HAP-1 (cell line): ENCODE data around the gene L1CAM.

Experiments
- DNase-seq, 2 experiments: peaks; one replicate each; pipeline ENCODE4 v3.0.0-alpha.2; 2016 to 2020; ENCODE audit warnings: low spot score in 2 of 2
- H3K27me3 ChIP-seq: fragments of 250-450 bp; sonication (Bioruptor Pico); 2 replicates; pipeline ENCODE4 v1.5.1; 2020; ENCODE audit warnings: low read depth, mild to moderate bottlenecking, moderate library complexity
- H3K36me3 ChIP-seq: fragments of 250-450 bp; sonication (Bioruptor Pico); replicated peaks from 2 replicates; pipeline ENCODE4 v1.5.1; 2020; ENCODE audit warnings: mild to moderate bottlenecking
- H3K4me1 ChIP-seq: fragments of 250-450 bp; sonication (Bioruptor Pico); 2 replicates; pipeline ENCODE4 v1.5.1; 2020; ENCODE audit warnings: mild to moderate bottlenecking
- H3K4me3 ChIP-seq: fragments of 250-450 bp; sonication (Bioruptor Pico); 2 replicates; pipeline ENCODE4 v1.5.1; 2020; ENCODE audit warnings: mild to moderate bottlenecking, moderate library complexity
- H3K9me3 ChIP-seq: fragments of 250-450 bp; sonication (Bioruptor Pico); 2 replicates; pipeline ENCODE4 v1.5.1; 2020; ENCODE audit warnings: mild to moderate bottlenecking, moderate library complexity
- in situ Hi-C: fragments of 300-500 bp; cut with MboI; formaldehyde crosslinking; loops from 3 replicates; pipeline ENCODE4 v1.14.3; 2020; ENCODE audit warnings: low sequenced_read_pairs, inconsistent platforms, mixed read lengths

Gene L1CAM

DNA sequence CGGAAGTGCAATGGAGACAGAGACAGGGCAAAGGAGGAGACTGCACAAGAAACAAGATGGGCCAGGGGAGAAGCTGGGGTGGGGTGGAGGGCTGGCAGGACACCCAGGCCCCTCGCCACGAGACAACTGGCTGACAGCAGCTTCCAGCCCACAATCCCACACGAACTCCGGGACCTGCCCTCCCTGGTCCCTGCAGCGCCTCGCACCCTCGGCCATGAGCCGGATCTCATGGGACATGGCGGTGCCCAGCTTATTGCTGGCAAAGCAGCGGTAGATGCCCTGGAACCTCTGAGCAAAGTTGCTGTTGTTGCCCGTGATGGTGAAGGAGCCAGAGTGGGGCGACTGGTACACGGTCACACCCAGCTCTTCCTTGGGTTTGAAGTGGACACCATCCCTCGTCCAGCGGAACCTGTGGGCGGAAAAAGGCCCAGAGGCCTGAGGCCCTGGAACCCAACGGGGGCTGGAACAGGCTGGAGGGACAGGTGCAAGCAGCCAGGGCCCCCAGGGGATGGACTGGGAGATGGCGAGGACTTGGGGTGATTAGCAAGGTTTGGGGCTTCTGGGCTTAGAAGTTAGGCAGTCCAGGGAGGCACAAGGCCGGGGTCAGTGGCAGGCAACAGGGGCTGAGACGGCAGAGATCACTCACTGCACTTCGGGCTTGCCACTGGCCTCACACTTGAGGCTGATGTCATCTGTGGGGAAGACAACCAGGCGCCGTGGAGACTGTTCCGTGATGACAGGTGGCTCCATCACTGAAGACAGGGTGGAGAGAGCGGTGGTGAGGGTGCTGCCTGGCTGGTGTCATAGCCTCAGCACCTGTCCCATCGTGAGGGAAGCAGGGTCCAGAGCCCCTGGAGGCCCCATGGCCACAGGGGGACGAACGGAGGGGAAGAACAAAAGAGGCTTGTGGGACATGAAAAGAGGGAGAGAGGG, 13.8 kb downstream of the L1CAM start:
- no peak overlapping the region for H3K4me3 ChIP-seq
- peak in 1 of 2 experiments; percentile 3 for DNase-seq
- no peaks in the 10 kb centered on the region for H3K36me3 ChIP-seq
- H3K27me3 ChIP-seq = no peaks in the 10 kb centered on the region
- H3K4me1 ChIP-seq = no peaks in the 10 kb centered on the region
- H3K9me3 ChIP-seq = no peaks in the 10 kb centered on the region
- in situ Hi-C loops = no loop called here

DNA sequence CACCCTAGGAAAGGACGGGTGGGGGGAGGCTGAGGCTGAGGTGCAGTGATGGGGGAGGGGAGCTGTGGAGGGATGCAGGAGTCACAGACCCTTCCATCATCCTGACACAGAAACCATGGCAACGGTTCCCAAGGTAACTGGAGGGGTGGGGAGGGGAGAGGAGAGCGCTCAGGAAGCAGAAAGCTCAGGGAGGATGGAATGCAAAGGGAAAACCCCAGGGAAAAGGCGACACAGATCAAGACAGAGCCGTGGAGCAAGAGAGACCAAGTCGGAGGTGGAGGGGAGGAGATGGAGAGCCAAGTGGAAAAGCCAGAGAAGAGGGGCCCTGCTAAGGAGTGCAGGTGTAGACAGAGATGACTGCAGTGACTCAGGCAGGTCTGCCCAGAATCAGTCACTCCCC, 14.5 kb downstream of the L1CAM start:
- H3K9me3 ChIP-seq = no peaks in the 10 kb centered on the region
- in situ Hi-C loops = no loop called here
- H3K36me3 ChIP-seq = no peaks in the 10 kb centered on the region
- DNase-seq = peak in 1 of 2 experiments; percentile 8
- no peaks in the 10 kb centered on the region for H3K27me3 ChIP-seq
- no peak overlapping the region for H3K4me3 ChIP-seq
- no peaks in the 10 kb centered on the region for H3K4me1 ChIP-seq

DNA sequence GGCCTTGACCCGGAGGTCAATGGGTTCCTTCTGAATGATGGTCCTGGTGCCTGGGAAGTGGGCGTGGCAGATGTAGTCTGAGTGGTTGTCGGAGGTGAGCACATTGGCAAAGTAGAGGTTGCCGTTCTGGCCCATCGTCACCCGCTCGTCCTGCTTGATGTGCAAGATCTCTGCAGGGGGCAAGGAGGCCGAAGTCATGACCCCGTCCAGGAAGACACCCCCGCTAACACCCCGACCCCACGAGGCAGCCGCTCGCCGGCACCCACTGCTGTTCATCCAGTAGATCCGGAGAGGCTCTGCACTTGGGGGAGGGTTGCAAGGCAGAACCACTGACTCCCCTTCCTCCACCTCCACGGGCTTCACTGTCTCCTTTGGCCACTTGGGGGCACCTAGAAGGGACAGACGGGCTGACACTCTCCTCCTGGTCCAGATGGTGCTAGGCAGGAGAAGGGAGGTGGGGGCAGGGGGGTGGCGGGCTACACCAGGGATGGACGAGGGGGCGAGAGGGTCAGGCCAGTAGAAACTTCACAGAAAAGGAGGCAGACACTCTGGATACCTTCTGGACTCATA, 15.1 kb downstream of the L1CAM start:
- in situ Hi-C loops = no loop called here
- no peak overlapping the region for H3K4me3 ChIP-seq
- H3K4me1 ChIP-seq = no peaks in the 10 kb centered on the region
- DNase-seq = peak in 1 of 2 experiments; percentile 9
- no peaks in the 10 kb centered on the region for H3K36me3 ChIP-seq
- no peaks in the 10 kb centered on the region for H3K9me3 ChIP-seq
- H3K27me3 ChIP-seq = no peaks in the 10 kb centered on the region

- H3K27me3 ChIP-seq = no peaks in the 10 kb centered on the region
Observed at GRCh38 chrX:153870288-153870690, 15.7 kb downstream of the L1CAM start.

GRCh38 chrX:153869473-153870287, 16.3 kb downstream of the L1CAM start:
- Histone ChIP-seq H3K27me3 (no peaks in the 10 kb centered on the region), H3K4me1 (no peaks in the 10 kb centered on the region), H3K36me3 (no peaks in the 10 kb centered on the region), H3K9me3 (no peaks in the 10 kb centered on the region), H3K4me3 (no peak overlapping the region)
- DNase-seq = no peak
- in situ Hi-C loops = no loop called here

More at GRCh38 chrX:153870288-153870690, 15.7 kb downstream of the L1CAM start:
- no peak for DNase-seq
- Histone ChIP-seq H3K4me3 (no peak overlapping the region), H3K9me3 (no peaks in the 10 kb centered on the region), H3K4me1 (no peaks in the 10 kb centered on the region), H3K36me3 (no peaks in the 10 kb centered on the region)
- in situ Hi-C loops = no loop called here

- DNase-seq = no peak
- Histone ChIP-seq H3K9me3 (no peaks in the 10 kb centered on the region), H3K27me3 (no peaks in the 10 kb centered on the region), H3K36me3 (no peaks in the 10 kb centered on the region), H3K4me1 (no peaks in the 10 kb centered on the region), H3K4me3 (no peak overlapping the region)
- in situ Hi-C loops = no loop called here
Observed at GRCh38 chrX:153868576-153869472, 17.1 kb downstream of the L1CAM start.

GRCh38 chrX:153867671-153868070, 18.3 kb downstream of the L1CAM start:
- in situ Hi-C loops = no loop called here
- Histone ChIP-seq H3K4me3 (no peak overlapping the region), H3K36me3 (no peaks in the 10 kb centered on the region), H3K4me1 (no peaks in the 10 kb centered on the region), H3K27me3 (no peaks in the 10 kb centered on the region), H3K9me3 (no peaks in the 10 kb centered on the region)
- DNase-seq = peak in 1 of 2 experiments; percentile 4

- peak in 1 of 2 experiments; percentile 4 for DNase-seq
- Histone ChIP-seq H3K4me3 (no peak overlapping the region), H3K9me3 (no peaks in the 10 kb centered on the region), H3K27me3 (no peaks in the 10 kb centered on the region), H3K36me3 (no peaks in the 10 kb centered on the region), H3K4me1 (no peaks in the 10 kb centered on the region)
- in situ Hi-C loops = no loop called here
Observed at GRCh38 chrX:153867139-153867538, 18.8 kb downstream of the L1CAM start.

GRCh38 chrX:153866302-153867019, 19.5 kb downstream of the L1CAM start:
- peak in 1 of 2 experiments; percentile 5 for DNase-seq
- Histone ChIP-seq H3K27me3 (no peaks in the 10 kb centered on the region), H3K4me3 (no peak overlapping the region), H3K9me3 (no peaks in the 10 kb centered on the region), H3K4me1 (no peaks in the 10 kb centered on the region), H3K36me3 (no peaks in the 10 kb centered on the region)
- in situ Hi-C loops = no loop called here

GRCh38 chrX:153865685-153866084, 20.3 kb downstream of the L1CAM start:
- no peak for DNase-seq
- H3K4me3 ChIP-seq = no peak overlapping the region
- H3K36me3 ChIP-seq = no peaks in the 10 kb centered on the region
- in situ Hi-C loops = no loop called here
- 0 out of 2 replicates have a peak, but pooled peaks cover 4% of the 10 kb centered on the region for H3K27me3 ChIP-seq
- no peaks in the 10 kb centered on the region for H3K9me3 ChIP-seq
- no peaks in the 10 kb centered on the region for H3K4me1 ChIP-seq

DNA sequence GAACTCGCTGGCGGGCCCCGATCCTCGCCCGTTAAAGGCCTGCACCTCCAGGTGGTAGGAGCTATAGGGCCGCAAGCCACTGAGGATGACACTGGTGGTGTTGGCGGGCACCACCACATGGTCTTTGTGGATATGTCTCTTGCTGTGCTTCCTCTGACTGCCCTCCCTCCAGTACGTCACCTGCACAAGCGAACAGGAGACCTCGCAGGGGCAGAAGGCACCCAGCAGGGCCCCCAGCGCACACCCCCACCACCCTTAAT, 20.7 kb downstream of the L1CAM start:
- H3K36me3 ChIP-seq = no peaks in the 10 kb centered on the region
- H3K9me3 ChIP-seq = no peaks in the 10 kb centered on the region
- in situ Hi-C loops = no loop called here
- peak in 1 of 2 experiments; percentile 6 for DNase-seq
- no peaks in the 10 kb centered on the region for H3K4me1 ChIP-seq
- 0 out of 2 replicates have a peak, but pooled peaks cover 4% of the 10 kb centered on the region for H3K27me3 ChIP-seq
- H3K4me3 ChIP-seq = no peak overlapping the region

DNA sequence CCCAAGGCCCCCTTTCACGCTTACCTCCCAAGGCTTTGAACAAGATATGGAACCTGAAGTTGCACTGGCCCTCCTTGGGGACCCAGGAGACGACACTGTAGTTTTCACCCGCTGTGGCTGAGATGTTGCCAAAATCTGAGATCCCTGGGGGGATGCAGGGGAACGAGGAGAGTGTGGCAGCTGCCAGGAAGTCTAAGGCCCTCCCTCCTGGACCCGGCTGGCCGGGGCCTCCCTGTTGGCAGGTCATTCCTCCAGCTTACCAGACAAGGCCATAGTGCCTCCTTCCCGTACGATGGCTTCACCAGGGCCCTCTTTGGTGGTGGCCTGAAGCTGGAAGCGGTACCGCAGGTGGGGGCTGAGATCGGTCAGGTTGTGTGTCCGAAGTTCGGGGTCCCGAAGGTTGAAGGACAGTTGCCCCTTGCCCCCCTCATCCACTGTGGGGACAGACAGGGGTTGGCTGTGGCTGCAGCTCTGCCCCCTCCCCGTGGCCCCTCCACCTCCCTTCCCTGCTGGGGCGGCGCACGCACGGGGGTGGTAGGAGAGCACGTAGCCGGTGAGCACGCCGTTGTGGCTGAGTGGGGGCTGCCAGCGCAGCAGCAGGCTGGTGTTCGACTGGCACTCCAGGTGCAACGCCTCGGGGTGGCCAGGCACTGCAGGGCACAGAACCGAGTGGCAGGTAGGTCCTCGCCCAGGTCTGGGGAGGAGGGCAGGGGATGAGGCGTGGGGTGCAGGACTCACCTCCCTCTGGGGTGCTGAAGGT, 21.2 kb downstream of the L1CAM start:
- DNase-seq = peak in 1 of 2 experiments; percentile 6
- Histone ChIP-seq H3K9me3 (no peaks in the 10 kb centered on the region), H3K27me3 (0 out of 2 replicates have a peak, but pooled peaks cover 9% of the 10 kb centered on the region), H3K4me3 (no peak overlapping the region), H3K36me3 (no peaks in the 10 kb centered on the region), H3K4me1 (no peaks in the 10 kb centered on the region)
- in situ Hi-C loops = no loop called here
